Muscle of back (tissue), 11 donors: ENCODE measurements around the gene TP53TG5. TPM values are rescaled to one million over a fixed set of nuclear protein-coding genes. Genes with fewer than 3 reads are reported as not detected.
A peak's percentile ranks its signal among the peaks of the same experiment; 100 is the strongest.

ENCODE experiments used
- DNase-seq, 3 donors: peaks; one replicate each; pipeline versions ENCODE4 v3.0.0 to v3.0.0-alpha.2; 2013
- polyA plus RNA-seq, 10 donors: library from polyadenylated mRNA; unstranded; fragments of 120-200 nt; gene quantifications; one replicate each; pipeline ENCODE4 v1.2.1, GENCODE V29; 2013; ENCODE audit not compliant: insufficient read length in 10 of 10

The TP53TG5 gene
- polyA plus RNA-seq, 10 donors = 0.41 to 1.4 (median 0.68) TPM

GRCh38 chr20:45406260-45407066 lies 28.3 kb upstream of the TP53TG5 start:
- DNase-seq = peak in 1 of 3 donors; percentile 61

GRCh38 chr20:45405571-45406259 lies 27.6 kb upstream of the TP53TG5 start:
- peak in 1 of 3 donors; percentile 36 for DNase-seq

GRCh38 chr20:45404438-45404837 lies 26.3 kb upstream of the TP53TG5 start:
- DNase-seq = no peak

GRCh38 chr20:45402946-45403345 lies 24.8 kb upstream of the TP53TG5 start:
- DNase-seq = no peak

- no peak for DNase-seq
Observed at GRCh38 chr20:45400346-45401031, 22.4 kb upstream of the TP53TG5 start.

GRCh38 chr20:45399018-45399417 lies 20.9 kb upstream of the TP53TG5 start:
- DNase-seq = no peak

GRCh38 chr20:45395114-45395415 lies 16.9 kb upstream of the TP53TG5 start:
- DNase-seq = no peak

- DNase-seq = no peak
Observed at GRCh38 chr20:45394221-45395113, 16.3 kb upstream of the TP53TG5 start.

GRCh38 chr20:45392733-45393132 lies 14.6 kb upstream of the TP53TG5 start:
- no peak for DNase-seq

GRCh38 chr20:45391559-45391958 lies 13.4 kb upstream of the TP53TG5 start:
- DNase-seq = no peak

GRCh38 chr20:45390931-45391330 lies 12.8 kb upstream of the TP53TG5 start:
- no peak for DNase-seq

GRCh38 chr20:45387274-45387673 lies 9.1 kb upstream of the TP53TG5 start:
- DNase-seq = no peak

- DNase-seq = no peak
Observed at GRCh38 chr20:45377269-45377668, 856 bp downstream of the TP53TG5 start.

- no peak for DNase-seq
Observed at GRCh38 chr20:45374966-45375365, 3.2 kb downstream of the TP53TG5 start.

- DNase-seq = no peak
Observed at GRCh38 chr20:45374101-45374467, 4.0 kb downstream of the TP53TG5 start.

- peak; percentile 63 to 78 (median 76) for DNase-seq
Observed at GRCh38 chr20:45373353-45374100, 4.6 kb downstream of the TP53TG5 start.

GRCh38 chr20:45372646-45373352 lies 5.3 kb downstream of the TP53TG5 start:
- DNase-seq = no peak

GRCh38 chr20:45372241-45372640 lies 5.9 kb downstream of the TP53TG5 start:
- DNase-seq = no peak

- no peak for DNase-seq
Observed at GRCh38 chr20:45370571-45371160, 7.5 kb downstream of the TP53TG5 start.
